PC-9 (cell line): ENCODE data around the gene MAGED2.

Source experiments
- CTCF ChIP-seq: fragments of 200-600 bp; sonication (generic); conservative IDR thresholded peaks from 2 replicates; pipeline ENCODE4 v1.6.1; 2017; ENCODE audit warnings: mixed run types, antibody characterized with exemption, mild to moderate bottlenecking, moderate library complexity
- EZH2 ChIP-seq: fragments of 200-600 bp; sonication (generic); IDR thresholded peaks from 2 replicates; pipeline ENCODE4 v1.8.0; 2017; ENCODE audit warnings: antibody characterized with exemption, low read depth

DNA sequence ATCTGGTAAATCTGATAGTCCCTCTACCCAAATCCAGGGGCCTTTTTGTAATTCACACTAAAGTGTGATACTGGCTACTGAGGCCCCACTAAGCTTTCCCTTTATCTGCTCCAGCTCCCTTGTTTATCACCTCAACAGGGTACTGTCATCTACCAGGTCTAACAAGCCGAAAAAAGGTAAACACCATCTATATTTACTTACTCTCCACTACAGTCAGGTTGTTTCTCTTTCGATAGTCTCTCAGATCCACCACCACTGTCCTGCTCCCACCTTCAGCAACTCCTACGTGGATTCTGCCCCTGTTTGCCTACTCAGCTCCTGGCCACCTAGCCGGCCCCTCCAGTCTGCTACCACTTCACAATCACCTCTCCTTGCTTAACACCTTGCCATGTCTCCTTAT, 12.8 kb upstream of the MAGED2 start:
- TF ChIP-seq CTCF = no peak
- no peak for TF ChIP-seq EZH2
